ENCODE data around the gene ADAMTSL1. TPM values are rescaled to one million over a fixed set of nuclear protein-coding genes. Genes with fewer than 3 reads are reported as not detected.

The ADAMTSL1 gene
- total RNA-seq, 1 experiment from 2014 or later, result not detected

DNA sequence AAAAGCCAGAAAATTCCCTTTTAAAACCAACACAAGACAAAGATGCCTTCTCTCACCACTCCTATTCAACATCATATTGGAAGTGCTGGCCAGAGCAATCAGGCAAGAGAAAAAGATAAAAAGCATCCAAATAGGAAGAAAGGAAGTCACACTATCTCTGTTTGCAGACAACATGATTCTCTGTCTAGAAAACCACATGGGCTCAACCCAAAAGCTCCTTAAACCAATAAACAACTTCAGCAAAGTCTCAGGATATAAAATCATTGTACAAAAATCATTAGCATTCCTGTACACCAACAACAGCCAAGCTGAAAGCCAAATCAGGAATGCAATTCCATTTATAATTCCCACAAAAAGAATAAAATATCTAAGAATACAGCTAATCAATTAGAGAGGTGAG lies 112.0 kb downstream of the ADAMTSL1 start:
- no peak for DNase-seq
- intact Hi-C loops (cut with micrococcal nuclease; ENCODE audit: unreplicated experiment), result no loop called here
- Mint-ChIP-seq H3K27ac (ENCODE audit: unreplicated experiment) (no peak overlapping the region), H3K9me3 (ENCODE audit: low read depth, unreplicated experiment) (no peaks in the 10 kb centered on the region), H3K4me1 (ENCODE audit: low read depth, unreplicated experiment) (no peaks in the 10 kb centered on the region), H3K4me3 (ENCODE audit: low read depth, unreplicated experiment) (no peak overlapping the region), H3K27me3 (ENCODE audit: unreplicated experiment) (no peaks in the 10 kb centered on the region), H3K36me3 (ENCODE audit: insufficient read depth, unreplicated experiment) (no peaks in the 10 kb centered on the region)
- BruUV-seq (replicated peaks), result no TSS peak
- TF ChIP-seq CTCF (IDR thresholded peaks at IDR 0.05; ENCODE audit: unreplicated experiment), result no peak
- CTCF ChIA-PET, result no interaction called here

DNA sequence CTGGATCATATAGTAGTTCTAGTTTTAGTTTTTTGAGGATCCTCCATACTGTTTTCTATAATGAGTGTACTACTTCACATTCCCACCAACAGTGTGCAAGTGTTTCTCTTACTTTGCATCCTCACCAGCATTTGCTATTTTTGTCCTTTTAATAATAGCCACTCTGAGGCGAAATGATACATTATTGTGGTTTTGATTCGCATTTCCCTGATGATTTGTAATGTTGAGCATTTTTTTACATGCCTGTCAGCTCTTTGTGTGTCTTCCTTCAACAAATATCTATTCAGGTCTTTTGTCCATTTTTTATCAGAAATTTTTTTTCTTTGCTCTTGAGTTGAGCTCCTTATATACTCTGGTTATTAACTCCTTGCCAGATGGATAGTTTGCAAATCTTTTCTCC lies 114.0 kb downstream of the ADAMTSL1 start:
- TF ChIP-seq CTCF (IDR thresholded peaks at IDR 0.05; ENCODE audit: unreplicated experiment), result no peak
- CTCF ChIA-PET, result no interaction called here
- intact Hi-C loops (cut with micrococcal nuclease; ENCODE audit: unreplicated experiment), result no loop called here
- no peak overlapping the region for H3K27ac Mint-ChIP-seq (ENCODE audit: unreplicated experiment)
- no peaks in the 10 kb centered on the region for H3K36me3 Mint-ChIP-seq (ENCODE audit: insufficient read depth, unreplicated experiment)
- no peaks in the 10 kb centered on the region for H3K27me3 Mint-ChIP-seq (ENCODE audit: unreplicated experiment)
- no peaks in the 10 kb centered on the region for H3K9me3 Mint-ChIP-seq (ENCODE audit: low read depth, unreplicated experiment)
- no peak overlapping the region for H3K4me3 Mint-ChIP-seq (ENCODE audit: low read depth, unreplicated experiment)
- no peaks in the 10 kb centered on the region for H3K4me1 Mint-ChIP-seq (ENCODE audit: low read depth, unreplicated experiment)
- DNase-seq, result no peak
- BruUV-seq (replicated peaks), result no TSS peak

- no peak for TF ChIP-seq CTCF (IDR thresholded peaks at IDR 0.05; ENCODE audit: unreplicated experiment)
- Mint-ChIP-seq H3K4me3 (ENCODE audit: low read depth, unreplicated experiment) (no peak overlapping the region), H3K36me3 (ENCODE audit: insufficient read depth, unreplicated experiment) (no peaks in the 10 kb centered on the region), H3K27me3 (ENCODE audit: unreplicated experiment) (no peaks in the 10 kb centered on the region), H3K9me3 (ENCODE audit: low read depth, unreplicated experiment) (no peaks in the 10 kb centered on the region), H3K4me1 (ENCODE audit: low read depth, unreplicated experiment) (no peaks in the 10 kb centered on the region), H3K27ac (ENCODE audit: unreplicated experiment) (no peak overlapping the region)
- CTCF ChIA-PET, result interaction anchor here (0.6 kb wide), 1 partner anchor 62 kb away, joined by 3 read pairs; no protein-coding TSS in a partner anchor
- DNase-seq, result no peak
- intact Hi-C loops (cut with micrococcal nuclease; ENCODE audit: unreplicated experiment), result no loop called here
- no TSS peak for BruUV-seq (replicated peaks)
These were observed 117.3 kb downstream of the ADAMTSL1 start for GRCh38 chr9:18591261-18591660.

DNA sequence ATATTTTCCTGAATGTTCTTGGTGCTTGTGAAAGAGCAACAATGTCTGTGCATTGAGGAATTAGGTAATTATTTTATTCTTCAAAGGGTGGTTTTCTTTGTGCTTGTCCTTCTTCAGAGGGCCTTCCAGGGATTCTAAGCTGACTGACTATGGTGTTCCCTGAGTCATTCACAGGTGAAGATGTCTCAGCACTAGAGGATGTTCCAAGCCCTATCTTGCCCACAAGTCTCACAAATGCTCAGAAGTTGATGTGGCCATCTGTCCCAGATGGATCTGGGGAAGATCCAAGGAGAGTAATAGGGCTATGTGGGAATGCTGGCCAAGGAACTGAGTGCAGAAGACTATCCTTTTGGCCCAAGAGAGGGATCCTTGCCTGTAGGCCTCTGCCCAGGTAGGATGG lies 120.9 kb downstream of the ADAMTSL1 start:
- CTCF ChIA-PET, result no interaction called here
- Mint-ChIP-seq H3K4me3 (ENCODE audit: low read depth, unreplicated experiment) (no peak overlapping the region), H3K27ac (ENCODE audit: unreplicated experiment) (no peak overlapping the region), H3K27me3 (ENCODE audit: unreplicated experiment) (no peaks in the 10 kb centered on the region), H3K9me3 (ENCODE audit: low read depth, unreplicated experiment) (no peaks in the 10 kb centered on the region), H3K4me1 (ENCODE audit: low read depth, unreplicated experiment) (no peaks in the 10 kb centered on the region), H3K36me3 (ENCODE audit: insufficient read depth, unreplicated experiment) (no peaks in the 10 kb centered on the region)
- BruUV-seq (replicated peaks), result no TSS peak
- DNase-seq, result no peak
- intact Hi-C loops (cut with micrococcal nuclease; ENCODE audit: unreplicated experiment), result no loop called here
- TF ChIP-seq CTCF (IDR thresholded peaks at IDR 0.05; ENCODE audit: unreplicated experiment), result no peak

DNA sequence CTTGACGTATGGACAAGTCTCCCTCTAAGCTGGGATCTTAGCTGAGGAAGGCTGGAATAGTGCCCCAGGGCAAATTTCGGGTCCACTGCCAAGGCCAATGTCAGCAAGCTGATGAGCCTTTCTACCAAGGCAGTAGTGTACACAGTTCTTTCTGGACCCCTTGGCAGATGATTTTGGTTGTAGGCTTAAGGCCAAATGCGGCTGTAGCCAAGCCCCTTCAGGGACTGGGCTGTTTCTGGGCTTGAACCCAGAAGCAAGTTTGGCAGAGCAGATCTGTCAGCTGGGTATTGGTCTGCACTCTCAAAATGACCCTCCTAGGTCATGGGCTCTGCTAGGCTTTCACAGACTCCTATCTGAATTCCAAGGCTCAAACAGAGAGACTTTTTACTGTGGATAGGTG lies 121.6 kb downstream of the ADAMTSL1 start:
- no peak for TF ChIP-seq CTCF (IDR thresholded peaks at IDR 0.05; ENCODE audit: unreplicated experiment)
- Mint-ChIP-seq H3K9me3 (ENCODE audit: low read depth, unreplicated experiment) (no peaks in the 10 kb centered on the region), H3K27me3 (ENCODE audit: unreplicated experiment) (no peaks in the 10 kb centered on the region), H3K36me3 (ENCODE audit: insufficient read depth, unreplicated experiment) (no peaks in the 10 kb centered on the region), H3K4me1 (ENCODE audit: low read depth, unreplicated experiment) (no peaks in the 10 kb centered on the region), H3K27ac (ENCODE audit: unreplicated experiment) (no peak overlapping the region), H3K4me3 (ENCODE audit: low read depth, unreplicated experiment) (no peak overlapping the region)
- CTCF ChIA-PET, result no interaction called here
- BruUV-seq (replicated peaks), result no TSS peak
- no peak for DNase-seq
- intact Hi-C loops (cut with micrococcal nuclease; ENCODE audit: unreplicated experiment), result no loop called here
